ENCODE results near the gene SLC4A5. TPM values are rescaled to one million over a fixed set of nuclear protein-coding genes. Genes with fewer than 3 reads are reported as not detected.

SLC4A5 gene
- polyA plus RNA-seq, 2 of the 4 experiments (the other 2 are of a cell fraction), result 0.50 to 1.1 TPM

DNA sequence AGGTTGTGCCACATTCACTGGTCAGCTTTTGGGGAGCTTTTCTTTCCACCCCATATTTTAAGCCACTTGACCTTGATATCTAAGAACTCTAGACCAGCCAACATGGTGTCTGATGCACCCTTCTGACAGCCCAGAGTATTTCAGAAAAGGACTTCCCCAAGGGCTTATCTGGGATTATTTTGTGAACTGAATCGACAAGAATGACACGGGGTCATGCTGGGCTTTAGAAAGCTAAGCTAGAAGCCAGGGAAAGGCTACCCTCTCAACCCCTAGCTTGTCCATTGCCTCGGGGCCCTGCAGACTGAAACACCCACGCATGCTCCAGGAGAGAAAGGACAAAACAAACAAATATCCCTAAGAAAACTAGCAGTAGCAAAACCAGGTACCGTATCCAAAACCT, 16.0 kb downstream of the SLC4A5 start (continued):
- TF ChIP-seq E2F6 (IDR thresholded peaks at IDR 0.05; ENCODE audit: borderline replicate concordance, low read depth), result no peak

GRCh38 chr2:74325815-74326214, 17.4 kb downstream of the SLC4A5 start:
- ChIA-PET POLR2A (no interaction called here), CTCF (interaction anchor here (0.8 to 8.4 kb wide), 4 partner anchors 10 to 76 kb away, joined by 3 to 105 read pairs (median 8); no protein-coding TSS in a partner anchor)
- no peak for DNase-seq (ENCODE audit: low read depth in 1 of 2, low spot score in 1 of 2)
- no peak for ATAC-seq
- FAIRE-seq, result no peak
- H3K9me3 ChIP-seq, result no peaks in the 10 kb centered on the region
- WGBS (ENCODE audit: missing lambda C conversion rate), result 62% methylated on average over 2 of the region's 2 CpGs
- H3K4me3 ChIP-seq, result no peak overlapping the region
- H3K4me2 ChIP-seq, result no peak overlapping the region
- H3K27ac ChIP-seq, result no peak overlapping the region
- H3K4me1 ChIP-seq, result no peaks in the 10 kb centered on the region
- TF ChIP-seq NPAS2 (CRISPR knock-in tag; IDR thresholded peaks at IDR 0.05; ENCODE audit: borderline replicate concordance), result no peak
- no peak for TF ChIP-seq CHD2 (IDR thresholded peaks at IDR 0.05; ENCODE audit: low read length, partially characterized antibody)
- no peak for TF ChIP-seq CHD4 (IDR thresholded peaks at IDR 0.05; ENCODE audit: borderline replicate concordance)
- no peak for TF ChIP-seq RARB (CRISPR knock-in tag; IDR thresholded peaks at IDR 0.05)
- TF ChIP-seq JUNB (IDR thresholded peaks at IDR 0.05), result no peak
- TF ChIP-seq CBX8 (IDR thresholded peaks at IDR 0.05), result no peak
- TF ChIP-seq NR3C1 (IDR thresholded peaks at IDR 0.05), result no peak
- TF ChIP-seq HOXB13 (CRISPR knock-in tag; IDR thresholded peaks at IDR 0.05; ENCODE audit: low read depth), result no peak
- TF ChIP-seq ZC3H11A (IDR thresholded peaks at IDR 0.05), result no peak
- no peak for TF ChIP-seq POLR2AphosphoS2 (conservative IDR thresholded peaks at IDR 0.05; ENCODE audit: low read length)
- TF ChIP-seq KDM5A (IDR thresholded peaks at IDR 0.05), result no peak
- no peak for TF ChIP-seq PHF8 (IDR thresholded peaks at IDR 0.05; ENCODE audit: borderline replicate concordance, low read depth)
- TF ChIP-seq HEYL (CRISPR knock-in tag; IDR thresholded peaks at IDR 0.05), result no peak
- TF ChIP-seq, protein P1, sequence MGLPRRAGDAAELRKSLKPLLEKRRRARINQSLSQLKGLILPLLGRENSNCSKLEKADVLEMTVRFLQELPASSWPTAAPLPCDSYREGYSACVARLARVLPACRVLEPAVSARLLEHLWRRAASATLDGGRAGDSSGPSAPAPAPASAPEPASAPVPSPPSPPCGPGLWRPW (IDR thresholded peaks at IDR 0.05), result no peak
- TF ChIP-seq SREBF2 (IDR thresholded peaks at IDR 0.05), result no peak
- no peak for TF ChIP-seq MAZ (IDR thresholded peaks at IDR 0.05; ENCODE audit: borderline replicate concordance, low read depth, low read length)
- no peak for TF ChIP-seq EP300 (IDR thresholded peaks at IDR 0.05)
- TF ChIP-seq GATA3 (IDR thresholded peaks at IDR 0.05; ENCODE audit: borderline replicate concordance), result no peak

DNA sequence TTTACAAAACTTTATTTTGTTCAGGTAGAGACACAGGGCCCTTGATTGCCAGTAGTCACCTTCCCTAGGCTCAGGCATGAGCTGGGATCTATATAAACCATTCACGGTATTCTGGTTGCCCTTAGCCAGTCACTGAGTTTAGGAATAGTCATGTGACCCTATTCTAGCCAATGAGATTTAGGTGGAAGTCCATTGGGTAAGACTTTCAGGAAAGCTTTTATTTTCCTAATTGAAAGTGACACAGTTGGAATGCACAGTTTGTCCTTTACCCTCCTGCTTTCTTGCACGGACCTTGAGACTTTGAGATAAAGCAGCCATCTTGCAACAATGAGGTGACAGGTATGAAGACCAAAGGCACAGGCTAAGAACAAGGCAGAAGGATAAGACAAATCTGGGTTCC, 21.5 kb downstream of the SLC4A5 start:
- DNase-seq (ENCODE audit: low read depth in 1 of 2, low spot score in 1 of 2) (no peak), ATAC-seq (no peak; a peak in 1 of 6 replicates), FAIRE-seq (no peak)
- Histone ChIP-seq H3K4me3 (no peak overlapping the region), H3K27ac (no peak overlapping the region), H3K9me3 (no peaks in the 10 kb centered on the region), H3K4me2 (no peak overlapping the region), H3K4me1 (no peaks in the 10 kb centered on the region)
- CTCF ChIA-PET, result interaction anchor here (1.1 to 8.4 kb wide), 2 partner anchors 14 to 15 kb away, joined by 3 to 105 read pairs; no protein-coding TSS in a partner anchor
- POLR2A ChIA-PET, result interaction anchor here (1.0 kb wide), 1 partner anchor 99 kb away, joined by 4 read pairs; the partner anchor contains the start of genes C2orf81 and WDR54
- WGBS (ENCODE audit: missing lambda C conversion rate), result 92% methylated on average over 2 of the region's 2 CpGs
- no peak for TF ChIP-seq RARB (CRISPR knock-in tag; IDR thresholded peaks at IDR 0.05)
- TF ChIP-seq, protein P2, sequence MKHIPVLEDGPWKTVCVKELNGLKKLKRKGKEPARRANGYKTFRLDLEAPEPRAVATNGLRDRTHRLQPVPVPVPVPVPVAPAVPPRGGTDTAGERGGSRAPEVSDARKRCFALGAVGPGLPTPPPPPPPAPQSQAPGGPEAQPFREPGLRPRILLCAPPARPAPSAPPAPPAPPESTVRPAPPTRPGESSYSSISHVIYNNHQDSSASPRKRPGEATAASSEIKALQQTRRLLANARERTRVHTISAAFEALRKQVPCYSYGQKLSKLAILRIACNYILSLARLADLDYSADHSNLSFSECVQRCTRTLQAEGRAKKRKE (CRISPR knock-in tag; IDR thresholded peaks at IDR 0.05; ENCODE audit: low read depth), result no peak
- no peak for TF ChIP-seq EP300 (IDR thresholded peaks at IDR 0.05)
- TF ChIP-seq, protein P3, sequence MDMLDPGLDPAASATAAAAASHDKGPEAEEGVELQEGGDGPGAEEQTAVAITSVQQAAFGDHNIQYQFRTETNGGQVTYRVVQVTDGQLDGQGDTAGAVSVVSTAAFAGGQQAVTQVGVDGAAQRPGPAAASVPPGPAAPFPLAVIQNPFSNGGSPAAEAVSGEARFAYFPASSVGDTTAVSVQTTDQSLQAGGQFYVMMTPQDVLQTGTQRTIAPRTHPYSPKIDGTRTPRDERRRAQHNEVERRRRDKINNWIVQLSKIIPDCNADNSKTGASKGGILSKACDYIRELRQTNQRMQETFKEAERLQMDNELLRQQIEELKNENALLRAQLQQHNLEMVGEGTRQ (IDR thresholded peaks at IDR 0.05), result peak; percentile 17; the same call in 1 of the 2 replicates

- TF ChIP-seq KDM5A (IDR thresholded peaks at IDR 0.05), result no peak
- Histone ChIP-seq H3K4me3 (no peak overlapping the region), H3K27ac (no peak overlapping the region), H3K4me2 (no peak overlapping the region), H3K4me1 (no peaks in the 10 kb centered on the region), H3K9me3 (no peaks in the 10 kb centered on the region)
- ATAC-seq (no peak), DNase-seq (ENCODE audit: low read depth in 1 of 2, low spot score in 1 of 2) (no peak), FAIRE-seq (no peak)
- ChIA-PET POLR2A (no interaction called here), CTCF (interaction anchor here (1.0 to 1.2 kb wide), 2 partner anchors 9 to 17 kb away, joined by 3 to 4 read pairs; no protein-coding TSS in a partner anchor)
Observed at GRCh38 chr2:74317701-74318100, 25.5 kb downstream of the SLC4A5 start.

Measured in A549 (cell line).